GM12878 (cell line): Measurements from ENCODE around the gene OR10H3. TPM values are rescaled to one million over a fixed set of nuclear protein-coding genes. Genes with fewer than 3 reads are reported as not detected.

Experiments
- ATAC-seq: fragments of 200-7000 bp; cut with Tn5 transposase; 3 replicates; pipeline ENCODE4 v1.9.1; 2020; ENCODE audit warnings: mild to moderate bottlenecking, moderate library complexity
- BruUV-seq: library from RNA; stranded (reverse); fragments of 400-500 nt; replicated peaks from 2 replicates; lab custom pipeline; 2021; lab: Mats Ljungman, UMichigan
- CTCF ChIA-PET: fragments of 300-600 bp; sonication (Branson Sonifier 250); formaldehyde crosslinking; extraction: SDS; loops from one replicate; lab custom pipeline; 2021; ENCODE audit warnings: inconsistent platforms; lab: Yijun Ruan, JAX
- POLR2A ChIA-PET: fragments of 350-600 bp; formaldehyde crosslinking; extraction: SDS; loops from one replicate; lab custom pipeline; 2021; ENCODE audit warnings: inconsistent platforms; lab: Charles Lee
- RAD21 ChIA-PET: fragments of 300-600 bp; sonication (Branson Sonifier 250); formaldehyde crosslinking; loops from one replicate; lab custom pipeline; 2023; ENCODE audit warnings: antibody characterized with exemption; ENCODE audit not compliant: unreplicated experiment; lab: Charles Lee
- SMC1A ChIA-PET: fragments of 300-600 bp; sonication (Branson Sonifier 250); formaldehyde crosslinking; loops from one replicate; lab custom pipeline; 2023; ENCODE audit not compliant: unreplicated experiment, uncharacterized antibody; lab: Charles Lee
- DNase-seq: peaks from one replicate; pipeline ENCODE4 v3.0.0-alpha.2; 2011; ENCODE audit warnings: low read depth, low spot score
- FAIRE-seq: peaks from 3 replicates; lab custom pipeline; 2011; peaks lifted over from hg19 to GRCh38; lab: Jason Lieb, UNC
- H2AFZ ChIP-seq: 2 replicates; pipeline ENCODE4 v1.6.0; 2011; ENCODE audit warnings: low read depth, low read length, control low read depth; ENCODE audit not compliant: control insufficient read depth
- H3K27ac ChIP-seq: 2 replicates; pipeline ENCODE4 v1.5.1; 2011; ENCODE audit warnings: control low read depth; ENCODE audit not compliant: control insufficient read depth, insufficient read depth
- H3K27me3 ChIP-seq, 2 experiments: replicated peaks in 1 of 2; 2 replicates each; pipeline versions ENCODE4 v1.6.0 to v1.6.1; 2011; ENCODE audit warnings: low read length in 1 of 2; ENCODE audit not compliant: control insufficient read depth in 2 of 2, insufficient read depth in 2 of 2
- H3K36me3 ChIP-seq, 2 experiments: 2 replicates each; pipeline ENCODE4 v1.5.1; 2011; ENCODE audit warnings: low read length in 1 of 2; ENCODE audit not compliant: control insufficient read depth in 2 of 2, insufficient read depth in 2 of 2
- H3K4me1 ChIP-seq: 2 replicates; pipeline ENCODE4 v1.6.1; 2011; ENCODE audit warnings: mild to moderate bottlenecking, low read length, moderate library complexity, mixed read lengths; ENCODE audit not compliant: control insufficient read depth, insufficient read depth
- H3K4me2 ChIP-seq: 2 replicates; pipeline ENCODE4 v1.6.0; 2011; ENCODE audit warnings: control low read depth; ENCODE audit not compliant: control insufficient read depth, insufficient read depth
- H3K4me3 ChIP-seq: fragments of 200-600 bp; sonication (generic); 2 replicates; pipeline ENCODE4 v1.5.1; 2016
- H3K79me2 ChIP-seq: 2 replicates; pipeline ENCODE4 v1.6.0; 2011; ENCODE audit warnings: low read length; ENCODE audit not compliant: control insufficient read depth, insufficient read depth
- H3K9ac ChIP-seq: 2 replicates; pipeline ENCODE4 v1.8.0; 2011; ENCODE audit warnings: low read length, control low read depth, mixed read lengths; ENCODE audit not compliant: control insufficient read depth, insufficient read depth
- H3K9me3 ChIP-seq: replicated peaks from 3 replicates; pipeline ENCODE4 v1.5.1; 2011; ENCODE audit warnings: mild to moderate bottlenecking, low read length; ENCODE audit not compliant: control insufficient read depth, insufficient read depth
- H4K20me1 ChIP-seq: 2 replicates; pipeline ENCODE4 v1.6.0; 2011; ENCODE audit not compliant: control insufficient read depth, insufficient read depth
- ATF7 ChIP-seq: fragments of 450-650 bp; IDR thresholded peaks from 2 replicates; pipeline ENCODE4 v1.6.1; 2016; ENCODE audit warnings: low read depth, mild to moderate bottlenecking
- CHD1 ChIP-seq: IDR thresholded peaks from 2 replicates; pipeline ENCODE4 v1.6.1; 2012; ENCODE audit warnings: low read depth, low read length, improper control_type of control experiment
- NFXL1 ChIP-seq: fragments of 450-650 bp; IDR thresholded peaks from 2 replicates; pipeline ENCODE4 v1.6.1; 2017; ENCODE audit warnings: antibody characterized with exemption, mild to moderate bottlenecking, borderline replicate concordance
- REST ChIP-seq: IDR thresholded peaks from 2 replicates; pipeline ENCODE4 v1.6.1; 2012; ENCODE audit warnings: mild to moderate bottlenecking, low read depth, low read length
- TARDBP ChIP-seq: IDR thresholded peaks from 2 replicates; pipeline ENCODE4 v1.6.1; 2016; ENCODE audit warnings: borderline replicate concordance
- TCF3 ChIP-seq: IDR thresholded peaks from 2 replicates; pipeline ENCODE4 v1.6.1; 2012; ENCODE audit warnings: low read depth, mild to moderate bottlenecking, low read length, borderline replicate concordance; ENCODE audit not compliant: insufficient read depth
- YY1 ChIP-seq: IDR thresholded peaks from 2 replicates; pipeline ENCODE4 v1.6.1; 2011; ENCODE audit warnings: low read depth, mild to moderate bottlenecking, low read length
- WGBS: methylation state at CpG from one replicate; pipeline ENCODE4 v1.1.6; 2016; ENCODE audit warnings: low lambda C conversion rate; ENCODE audit not compliant: insufficient replicate concordance, insufficient coverage; ENCODE audit errors: missing lambda C conversion rate; 5-methylcytosine and 5-hydroxymethylcytosine counted together
- in situ Hi-C: fragments of 300-500 bp; cut with MboI; formaldehyde crosslinking; loops from 9 replicates; pipeline ENCODE4 v1.14.3; 2018; ENCODE audit warnings: mixed read lengths
- intact Hi-C: fragments of 100-400 bp; cut with micrococcal nuclease; formaldehyde crosslinking; loops from one replicate; pipeline ENCODE4 v1.14.2; 2022; ENCODE audit not compliant: unreplicated experiment
- polyA plus RNA-seq, 11 experiments: library from polyadenylated mRNA; depleted of rRNA in 4 of 11; unstranded in 6 of 11; stranded (reverse) in 5 of 11; fragments of >200 nt; fragmentation: Nextera tagmentation in 4 of 11; fragmentation: Illumina TruSeq in 1 of 11; extraction: Ambion mirVana in 4 of 11; extraction: Trizol in 1 of 11; gene quantifications; 1 replicate in 1 of 11; 2 replicates in 10 of 11; pipeline versions ENCODE4 v1.2.1 to v1.2.3, GENCODE V29; 2011 to 2016; ENCODE audit warnings: inconsistent platforms in 2 of 11, missing spikeins in 2 of 11, low read depth in 1 of 11
- total RNA-seq, 4 experiments: library from RNA; depleted of rRNA in 3 of 4; stranded (reverse); fragments of >200 nt in 3 of 4; fragmentation: Illumina TruSeq in 1 of 4; extraction: Trizol in 1 of 4; gene quantifications; 2 replicates each; pipeline versions ENCODE4 v1.2.1 to v1.2.3, GENCODE V29; 2013 to 2021

The OR10H3 gene
- total and polyA plus RNA-seq, 10 of the 15 experiments (the other 5 are each of a cell fraction or from before 2014, with no cell fraction given): not detected

DNA sequence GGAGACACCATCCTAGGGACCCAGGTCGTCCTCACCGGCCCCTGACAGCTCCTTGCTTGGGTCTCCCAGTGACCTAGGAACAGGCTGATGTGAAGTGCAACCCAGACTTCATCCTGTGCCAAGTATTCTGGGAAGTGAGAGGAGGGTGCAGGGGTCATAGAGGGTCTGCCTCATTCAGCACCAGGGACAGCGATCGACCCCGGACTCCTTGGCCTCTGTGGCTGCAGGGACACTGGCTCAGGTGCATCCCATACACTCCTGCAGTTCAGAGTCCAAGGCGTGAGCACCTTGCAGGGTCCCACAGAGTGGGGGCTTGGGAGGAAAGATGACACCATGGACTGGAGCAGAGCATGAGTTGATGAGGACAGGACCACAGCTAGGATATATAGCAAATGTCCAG lies 20.0 kb upstream of the OR10H3 start:
- H3K27me3 ChIP-seq: no peaks in the 10 kb centered on the region
- no peaks in the 10 kb centered on the region for H3K36me3 ChIP-seq
- H3K4me3 ChIP-seq: no peak overlapping the region
- no peak for DNase-seq
- CTCF ChIA-PET: interaction anchor here (0.7 kb wide), 1 partner anchor 56 kb away, joined by 3 read pairs; no protein-coding TSS in a partner anchor
- ATAC-seq: no peak
- no peaks in the 10 kb centered on the region for H4K20me1 ChIP-seq
- H3K27ac ChIP-seq: no peak overlapping the region
- BruUV-seq: no TSS peak
- no peak overlapping the region for H2AFZ ChIP-seq
- no peak overlapping the region for H3K4me2 ChIP-seq
- 1% methylated on average over 6 of the region's 6 CpGs for WGBS
- H3K4me1 ChIP-seq: no peaks in the 10 kb centered on the region
- POLR2A ChIA-PET: no interaction called here
- SMC1A ChIA-PET: no interaction called here
- no peaks in the 10 kb centered on the region for H3K79me2 ChIP-seq
- H3K9ac ChIP-seq: no peak overlapping the region
- in situ Hi-C loops: no loop called here
- RAD21 ChIA-PET: no interaction called here
- no peaks in the 10 kb centered on the region for H3K9me3 ChIP-seq
- FAIRE-seq: no peak
- no peak for TF ChIP-seq NFXL1
- no peak for TF ChIP-seq CHD1
- no peak for TF ChIP-seq ATF7
- no peak for TF ChIP-seq TARDBP
- TF ChIP-seq REST: peak; percentile 70; the same call in 1 of the 2 replicates
- TF ChIP-seq TCF3: no peak
- no peak for TF ChIP-seq YY1
- intact Hi-C loops: no loop called here
